Right lobe of liver (tissue), 6 donors: ENCODE results near the gene CRIP1. TPM values are rescaled to one million over a fixed set of nuclear protein-coding genes. Genes with fewer than 3 reads are reported as not detected.
A peak's percentile ranks its signal among the peaks of the same experiment; 100 is the strongest.

Experiments
- ATAC-seq, 4 donors: fragments of 200-7000 bp; cut with Tn5 transposase; one replicate each; pipeline ENCODE4 v1.9.1; 2020; ENCODE audit warnings: mild to moderate bottlenecking in 4 of 4, moderate library complexity in 4 of 4
- DNase-seq, 3 donors: peaks; one replicate each; pipeline ENCODE4 v3.0.0-alpha.2; 2020
- H3K27ac ChIP-seq, 3 donors: fragments of 200-600 bp; one replicate each; pipeline ENCODE4 v1.8.0; 2022
- H3K27me3 ChIP-seq, 2 donors: fragments of 200-600 bp; one replicate each; pipeline ENCODE4 v1.8.0; 2022
- H3K36me3 ChIP-seq, 4 donors: fragments of 200-600 bp; sonication (generic) in 1 of 4; one replicate each; pipeline versions ENCODE4 v1.5.1 to v1.8.0; 2017 to 2022; ENCODE audit warnings: control low read depth in 1 of 4
- H3K4me1 ChIP-seq, 4 donors: fragments of 200-600 bp; sonication (generic) in 1 of 4; one replicate each; pipeline versions ENCODE4 v1.5.1 to v1.8.0; 2017 to 2022; ENCODE audit warnings: control low read depth in 1 of 4
- H3K4me3 ChIP-seq, 3 donors: fragments of 200-600 bp; one replicate each; pipeline ENCODE4 v1.8.0; 2022
- H3K9me3 ChIP-seq, 4 donors: fragments of 200-600 bp; sonication (generic) in 1 of 4; one replicate each; pipeline versions ENCODE4 v1.5.1 to v1.8.0; 2017 to 2022; ENCODE audit warnings: control low read depth in 1 of 4
- CTCF ChIP-seq, 4 donors: fragments of 200-600 bp in 3 of 4; fragments of 450-650 bp in 1 of 4; IDR thresholded peaks; one replicate each; pipeline versions ENCODE4 v1.5.1 to v1.8.0; 2016 to 2022; ENCODE audit warnings: antibody characterized with exemption in 4 of 4, mild to moderate bottlenecking in 2 of 4
- POLR2A ChIP-seq: fragments of 450-650 bp; IDR thresholded peaks from one replicate; pipeline ENCODE4 v1.6.1; 2017; ENCODE audit warnings: antibody characterized with exemption, mild to moderate bottlenecking
- WGBS: methylation state at CpG from one replicate; pipeline ENCODE4 v1.1.6; 2018; ENCODE audit warnings: low coverage, low lambda C conversion rate; ENCODE audit not compliant: insufficient coverage; ENCODE audit errors: missing lambda C conversion rate; 5-methylcytosine and 5-hydroxymethylcytosine counted together
- intact Hi-C, 2 donors: fragments of 100-400 bp; cut with DNase I; formaldehyde crosslinking; loops; one replicate each; pipeline versions ENCODE4 v1.11.2 to v1.14.1; 2022
- total RNA-seq, 6 experiments: library from RNA; depleted of rRNA in 2 of 6; stranded (reverse); fragments of >200 nt in 2 of 6; fragmentation: NEBNext Ultra II Directional in 3 of 6; extraction: Animal tissue kit (Norgen Biotek cat#: 25700) in 3 of 6; gene quantifications; one replicate each; pipeline versions ENCODE4 v1.1.0 to v1.2.4, GENCODE V29; 2016 to 2023
- donor health status: DM: no; HTN: yes; CAD: no.
- donor health status: DM: no; HTN: no; CAD: no.
- donor health status: DM: no; HTN: no; CAD: no.
- donor health status: DM: no; HTN: yes; CAD: no.
- donor health status: DM: no; HTN: yes; CAD: no.

CRIP1 gene
- total RNA-seq, 6 experiments from 2014 or later, result 0.79 to 5.4 (median 2.7) TPM

GRCh38 chr14:105494606-105494929 lies 7.9 kb downstream of the CRIP1 start:
- intact Hi-C loops, result no loop called here
- Histone ChIP-seq H3K4me1 (peaks cover 0 to 53% (median 23%) of the 10 kb centered on the region in 4 donors), H3K4me3 (no peak overlapping the region), H3K27me3 (no peaks in the 10 kb centered on the region), H3K9me3 (no peaks in the 10 kb centered on the region), H3K27ac (no peak overlapping the region), H3K36me3 (peaks cover 0 to 3% (median 0%) of the 10 kb centered on the region in 4 donors)
- 96% methylated on average over 4 of the region's 6 CpGs for WGBS
- no peak for DNase-seq
- ATAC-seq, result no peak
- TF ChIP-seq POLR2A, result no peak
- TF ChIP-seq CTCF (IDR thresholded peaks at IDR 0.05), result no peak

GRCh38 chr14:105495101-105495989 lies 8.7 kb downstream of the CRIP1 start:
- WGBS, result 40% methylated on average over 2 of the region's 18 CpGs
- TF ChIP-seq CTCF (IDR thresholded peaks at IDR 0.05) (no peak), POLR2A (no peak)

DNA sequence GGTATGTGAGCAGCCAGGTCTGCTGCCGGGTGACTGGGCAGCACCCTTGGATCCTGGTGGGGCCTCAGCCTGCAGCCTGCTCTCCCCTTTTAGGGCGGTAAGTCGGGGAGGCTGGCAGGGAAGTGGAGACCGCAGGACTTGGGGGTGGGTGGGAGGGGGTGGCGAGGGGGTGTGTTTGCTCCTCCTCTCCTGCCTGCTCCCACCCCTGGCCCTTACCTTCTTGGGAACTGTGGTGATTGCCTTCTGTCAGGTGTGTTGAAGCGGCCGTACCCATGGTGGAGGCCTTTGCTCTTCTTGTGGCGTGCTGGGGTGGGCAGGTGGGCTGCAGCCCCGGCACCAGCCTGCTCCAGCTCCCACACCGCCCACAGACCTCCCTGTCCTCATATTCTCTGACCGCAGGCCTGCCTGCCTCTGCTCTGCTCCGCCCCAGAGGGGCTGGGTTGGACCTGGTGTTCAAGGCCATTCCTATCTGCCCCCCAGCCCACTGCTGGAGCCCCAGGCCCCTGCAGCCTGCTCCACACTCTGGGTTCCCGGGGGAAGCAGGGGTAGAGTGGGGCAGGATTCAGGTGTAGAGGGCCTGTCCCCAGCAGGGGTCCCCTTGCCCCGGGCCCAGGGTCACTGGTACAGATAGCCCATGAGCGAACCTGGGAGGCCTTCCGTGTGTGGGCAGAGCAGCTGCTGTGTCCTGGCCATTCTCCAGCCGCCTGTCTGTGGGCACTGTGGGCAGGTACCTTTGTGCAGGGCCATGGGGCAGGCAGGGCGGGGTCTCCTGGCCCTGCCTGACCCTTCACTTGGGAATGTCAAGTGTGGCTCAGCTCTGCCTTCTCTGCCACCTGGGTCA lies 9.5 kb downstream of the CRIP1 start:
- ATAC-seq, result peak; percentile 31 to 46 (median 42)
- TF ChIP-seq CTCF (IDR thresholded peaks at IDR 0.05) (no peak), POLR2A (no peak)
- H3K4me3 ChIP-seq, result peak overlapping the region; percentile 16 to 50 (median 38)
- H3K9me3 ChIP-seq, result no peaks in the 10 kb centered on the region
- H3K4me1 ChIP-seq, result peaks cover 0 to 46% (median 23%) of the 10 kb centered on the region in 4 donors
- no peaks in the 10 kb centered on the region for H3K27me3 ChIP-seq
- H3K27ac ChIP-seq, result peak overlapping the region; percentile 47 to 97 (median 88)
- H3K36me3 ChIP-seq, result peaks cover 0 to 3% (median 0%) of the 10 kb centered on the region in 4 donors
- peak; percentile 73 to 91 (median 87) for DNase-seq
- WGBS, result 45% methylated on average over 4 of the region's 18 CpGs
- intact Hi-C loops, result no loop called here

More at GRCh38 chr14:105495101-105495989, 8.7 kb downstream of the CRIP1 start:
- peak; percentile 5 to 33 (median 24) for ATAC-seq
- peak; percentile 75 to 96 (median 94) for DNase-seq
- intact Hi-C loops, result no loop called here
- H3K36me3 ChIP-seq, result peaks cover 0 to 3% (median 0%) of the 10 kb centered on the region in 4 donors
- H3K9me3 ChIP-seq, result no peaks in the 10 kb centered on the region
- peak overlapping the region; percentile 47 to 97 (median 88) for H3K27ac ChIP-seq
- H3K4me1 ChIP-seq, result peaks cover 0 to 47% (median 23%) of the 10 kb centered on the region in 4 donors
- H3K27me3 ChIP-seq, result no peaks in the 10 kb centered on the region
- peak overlapping the region in 2 of 3 donors; percentile 38 to 50 for H3K4me3 ChIP-seq

- H3K4me1 ChIP-seq, result peaks cover 0 to 38% (median 19%) of the 10 kb centered on the region in 4 donors
- DNase-seq (peak; percentile 33 to 74 (median 59)), ATAC-seq (peak in 2 of 4 donors; percentile 2 to 4)
- intact Hi-C loops, result no loop called here
- peaks cover 0 to 3% (median 0%) of the 10 kb centered on the region in 4 donors for H3K36me3 ChIP-seq
- peak overlapping the region in 2 of 3 donors; percentile 88 to 97 for H3K27ac ChIP-seq
- H3K27me3 ChIP-seq, result no peaks in the 10 kb centered on the region
- no CpG with 5 or more reads among the region's 32 CpGs for WGBS
- TF ChIP-seq POLR2A (no peak), CTCF (IDR thresholded peaks at IDR 0.05) (no peak)
- peak overlapping the region in 1 of 3 donors; percentile 50 for H3K4me3 ChIP-seq
- H3K9me3 ChIP-seq, result no peaks in the 10 kb centered on the region
These were observed 10.3 kb downstream of the CRIP1 start for GRCh38 chr14:105496831-105497591.
